GM18873 (cell line): Measurements from ENCODE around the gene VASH2.
"Not testable (repeated sequence)": the region's sequence is repeated elsewhere in the genome, so short reads cannot be mapped to it uniquely, and the experiment has no call there.

Source experiments
- ATAC-seq: cut with Tn5 transposase; IDR thresholded peaks from one replicate; pipeline ENCODE4 v1.9.1; 2021; ENCODE audit warnings: mild to moderate bottlenecking, moderate library complexity, moderate number of reproducible peaks; ENCODE audit not compliant: unreplicated experiment, low FRiP score

The VASH2 gene

GRCh38 chr1:213017447-213018273 is 67.3 kb downstream of the VASH2 start:
- no peak for ATAC-seq

GRCh38 chr1:213019450-213019849 is 69.1 kb downstream of the VASH2 start:
- ATAC-seq, result no peak

GRCh38 chr1:213020016-213020415 is 69.7 kb downstream of the VASH2 start:
- no peak for ATAC-seq

- not testable (repeated sequence) for ATAC-seq
Measured at GRCh38 chr1:213027024-213027423, 76.7 kb downstream of the VASH2 start.

- no peak for ATAC-seq
Measured at GRCh38 chr1:213032651-213033050, 82.3 kb downstream of the VASH2 start.

GRCh38 chr1:213034713-213035112 is 84.4 kb downstream of the VASH2 start:
- ATAC-seq, result no peak

- ATAC-seq, result no peak
Measured at GRCh38 chr1:213035573-213035972, 85.2 kb downstream of the VASH2 start.
